ENCODE measurements around the gene WDR70. TPM values are rescaled to one million over a fixed set of nuclear protein-coding genes. Genes with fewer than 3 reads are reported as not detected.
"Not testable (repeated sequence)": the region's sequence is repeated elsewhere in the genome, so short reads cannot be mapped to it uniquely, and the experiment has no call there.

The WDR70 gene
- total RNA-seq, 6 experiments from 2014 or later = 8.8 to 13.4 (median 11.3) TPM

DNA sequence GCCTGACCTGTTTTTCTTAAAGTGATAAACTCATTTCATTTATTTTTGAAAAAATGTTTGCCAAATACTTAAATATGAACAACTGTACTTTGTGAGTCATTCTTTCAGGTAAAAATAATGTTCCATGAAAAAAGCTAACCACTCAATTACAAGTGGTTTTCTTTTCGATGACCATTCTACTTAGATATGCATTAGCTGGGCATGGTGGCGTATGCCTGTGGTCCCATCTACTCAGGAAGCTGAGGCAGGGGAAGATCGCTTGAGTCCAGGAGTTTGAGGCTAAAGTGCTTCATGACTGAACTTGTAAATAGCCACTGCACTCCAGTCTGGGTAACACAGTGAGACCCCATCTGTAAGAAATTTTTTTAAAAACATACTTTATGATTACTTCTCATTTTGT lies 4.0 kb upstream of the WDR70 start:
- intact Hi-C loops (cut with DNase I) = no loop called here
- Histone ChIP-seq H3K4me3 (no peak overlapping the region), H3K9me3 (no peaks in the 10 kb centered on the region), H3K36me3 (no peaks in the 10 kb centered on the region), H3K27ac (no peak overlapping the region), H3K27me3 (no peaks in the 10 kb centered on the region), H3K4me1 (peaks cover 0 to 9% (median 0%) of the 10 kb centered on the region in 4 donors)
- TF ChIP-seq POLR2A (IDR thresholded peaks at IDR 0.05) = no peak
- TF ChIP-seq CTCF (IDR thresholded peaks at IDR 0.05) = no peak
- ATAC-seq (no peak), DNase-seq (no peak)
- WGBS (ENCODE audit: insufficient coverage, low coverage, low lambda C conversion rate, missing lambda C conversion rate) = 76% methylated on average over 3 of the region's 3 CpGs

DNA sequence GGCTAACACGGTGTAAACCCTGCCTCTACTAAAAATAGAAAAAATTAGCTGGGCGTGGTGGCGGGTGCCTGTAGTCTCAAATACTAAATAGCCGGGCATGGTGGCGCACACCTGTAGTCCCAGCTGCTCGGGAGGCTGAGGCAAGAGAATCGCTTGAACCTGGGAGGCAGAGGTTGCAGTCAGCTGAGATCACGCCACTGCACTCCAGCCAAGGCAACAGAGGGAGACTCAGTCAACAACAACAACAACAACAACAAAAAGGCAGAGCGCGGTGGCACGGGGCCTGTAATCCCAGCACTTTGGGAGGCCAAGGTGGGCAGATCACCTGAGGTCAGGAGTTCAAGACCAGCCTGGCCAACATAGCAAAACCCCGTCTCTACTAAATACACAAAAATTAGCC lies 1.1 kb upstream of the WDR70 start:
- Histone ChIP-seq H3K4me1 (peaks cover 0 to 12% (median 0%) of the 10 kb centered on the region in 4 donors), H3K36me3 (peaks cover 0 to 15% (median 0%) of the 10 kb centered on the region in 4 donors)
- H3K4me3 ChIP-seq; DNase-seq; H3K27me3 ChIP-seq; intact Hi-C loops (cut with DNase I); H3K27ac ChIP-seq; H3K9me3 ChIP-seq; ATAC-seq: not testable (repeated sequence)
- WGBS (ENCODE audit: insufficient coverage, low coverage, low lambda C conversion rate, missing lambda C conversion rate) = no CpG with 5 or more reads among the region's 12 CpGs

DNA sequence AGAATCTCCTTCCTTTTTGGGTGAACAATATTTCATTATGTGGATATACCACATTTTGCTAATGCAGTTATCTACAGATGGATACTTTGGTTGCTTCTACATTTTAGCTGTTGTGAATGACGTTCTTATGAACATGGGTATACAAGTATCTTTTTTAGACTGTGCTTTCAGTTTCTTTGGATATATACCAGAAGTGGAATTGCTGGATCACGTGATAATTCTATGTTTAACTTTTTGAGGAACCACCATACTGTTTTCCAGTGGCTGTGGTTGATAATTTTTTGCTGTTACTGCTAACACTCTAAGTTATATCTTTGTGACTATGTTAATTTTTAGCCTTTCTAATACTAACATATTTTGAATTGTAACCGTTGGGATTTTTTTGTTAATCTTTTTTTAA lies 12.5 kb downstream of the WDR70 start:
- H3K27me3 ChIP-seq = no peaks in the 10 kb centered on the region
- no peak overlapping the region for H3K4me3 ChIP-seq
- H3K27ac ChIP-seq = no peak overlapping the region
- ATAC-seq (peak in 2 of 4 donors; percentile 27 to 40), DNase-seq (no peak)
- intact Hi-C loops (cut with DNase I) = no loop called here
- TF ChIP-seq POLR2A (IDR thresholded peaks at IDR 0.05) = no peak
- no peak for TF ChIP-seq CTCF (IDR thresholded peaks at IDR 0.05)
- peaks cover 0 to 24% (median 2%) of the 10 kb centered on the region in 4 donors for H3K36me3 ChIP-seq
- H3K4me1 ChIP-seq = no peaks in the 10 kb centered on the region
- 63% methylated on average over 3 of the region's 3 CpGs for WGBS (ENCODE audit: insufficient coverage, low coverage, low lambda C conversion rate, missing lambda C conversion rate)
- H3K9me3 ChIP-seq = no peaks in the 10 kb centered on the region

- 88% methylated on average over 5 of the region's 5 CpGs for WGBS (ENCODE audit: insufficient coverage, low coverage, low lambda C conversion rate, missing lambda C conversion rate)
- no peaks in the 10 kb centered on the region for H3K27me3 ChIP-seq
- DNase-seq = no peak
- TF ChIP-seq CTCF (IDR thresholded peaks at IDR 0.05) (no peak), POLR2A (IDR thresholded peaks at IDR 0.05) (no peak)
- H3K27ac ChIP-seq = no peak overlapping the region
- H3K36me3 ChIP-seq = peaks cover 0 to 37% (median 5%) of the 10 kb centered on the region in 4 donors
- ATAC-seq = no peak
- no peaks in the 10 kb centered on the region for H3K9me3 ChIP-seq
- H3K4me1 ChIP-seq = no peaks in the 10 kb centered on the region
- no peak overlapping the region for H3K4me3 ChIP-seq
- intact Hi-C loops (cut with DNase I) = no loop called here
Measured at GRCh38 chr5:37396352-37396751, 17.2 kb downstream of the WDR70 start.

DNA sequence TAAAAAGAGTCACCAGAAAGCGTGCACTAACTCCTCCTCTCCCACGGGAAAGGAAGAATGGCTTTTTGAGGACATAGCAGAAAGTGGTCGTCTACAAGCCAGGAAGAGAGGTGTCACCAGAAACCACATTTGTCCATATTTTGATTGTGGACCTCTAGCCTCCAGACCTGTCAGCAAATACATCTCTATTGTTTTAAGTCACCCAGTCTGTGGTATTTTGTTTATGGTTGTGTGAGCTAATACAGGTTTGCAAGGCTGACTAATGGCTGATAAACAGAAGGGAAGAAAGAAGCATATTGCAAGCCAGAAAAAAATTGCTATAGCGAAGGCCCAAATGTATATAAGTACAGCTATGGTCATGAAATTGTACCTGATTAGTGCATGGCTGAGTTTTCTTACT lies 21.4 kb downstream of the WDR70 start:
- DNase-seq = no peak
- Histone ChIP-seq H3K27me3 (no peaks in the 10 kb centered on the region), H3K4me1 (no peaks in the 10 kb centered on the region), H3K27ac (no peak overlapping the region), H3K36me3 (peaks cover 0 to 18% (median 8%) of the 10 kb centered on the region in 4 donors), H3K9me3 (no peaks in the 10 kb centered on the region), H3K4me3 (no peak overlapping the region)
- ATAC-seq = no peak
- intact Hi-C loops (cut with DNase I) = no loop called here
- no peak for TF ChIP-seq POLR2A (IDR thresholded peaks at IDR 0.05)
- TF ChIP-seq CTCF (IDR thresholded peaks at IDR 0.05) = no peak
- WGBS (ENCODE audit: insufficient coverage, low coverage, low lambda C conversion rate, missing lambda C conversion rate) = 87% methylated on average over 4 of the region's 4 CpGs
